ENCODE results near the gene RPS16. TPM values are rescaled to one million over a fixed set of nuclear protein-coding genes. Genes with fewer than 3 reads are reported as not detected.

Gene RPS16
- total RNA-seq, 1 donor from 2014 or later, result 1,860 TPM

GRCh38 chr19:39427707-39428106, 8.0 kb downstream of the RPS16 start:
- no peaks in the 10 kb centered on the region for H3K9me3 Mint-ChIP-seq (ENCODE audit: unreplicated experiment)
- peaks cover 24% of the 10 kb centered on the region for H3K36me3 Mint-ChIP-seq (ENCODE audit: unreplicated experiment)
- peaks cover 46% of the 10 kb centered on the region for H3K4me1 Mint-ChIP-seq (ENCODE audit: unreplicated experiment)
- H3K27ac Mint-ChIP-seq (ENCODE audit: unreplicated experiment), result peak overlapping the region; percentile 85
- no peak for DNase-seq (ENCODE audit: extremely low spot score, unreplicated experiment)
- no peak for TF ChIP-seq CTCF (IDR thresholded peaks at IDR 0.05)
- peak overlapping the region; percentile 35 for H3K4me3 Mint-ChIP-seq (ENCODE audit: unreplicated experiment)
- no peaks in the 10 kb centered on the region for H3K27me3 Mint-ChIP-seq (ENCODE audit: unreplicated experiment)

- H3K9me3 Mint-ChIP-seq (ENCODE audit: unreplicated experiment), result no peaks in the 10 kb centered on the region
- H3K4me3 Mint-ChIP-seq (ENCODE audit: unreplicated experiment), result no peak overlapping the region
- peaks cover 44% of the 10 kb centered on the region for H3K4me1 Mint-ChIP-seq (ENCODE audit: unreplicated experiment)
- peaks cover 26% of the 10 kb centered on the region for H3K36me3 Mint-ChIP-seq (ENCODE audit: unreplicated experiment)
- peak overlapping the region; percentile 59 for H3K27ac Mint-ChIP-seq (ENCODE audit: unreplicated experiment)
- no peak for DNase-seq (ENCODE audit: extremely low spot score, unreplicated experiment)
- H3K27me3 Mint-ChIP-seq (ENCODE audit: unreplicated experiment), result no peaks in the 10 kb centered on the region
- no peak for TF ChIP-seq CTCF (IDR thresholded peaks at IDR 0.05)
Measured at GRCh38 chr19:39426170-39426569, 9.6 kb downstream of the RPS16 start.

GRCh38 chr19:39425744-39426143, 10.0 kb downstream of the RPS16 start:
- H3K9me3 Mint-ChIP-seq (ENCODE audit: unreplicated experiment), result no peaks in the 10 kb centered on the region
- DNase-seq (ENCODE audit: extremely low spot score, unreplicated experiment), result no peak
- H3K36me3 Mint-ChIP-seq (ENCODE audit: unreplicated experiment), result peaks cover 26% of the 10 kb centered on the region
- H3K4me1 Mint-ChIP-seq (ENCODE audit: unreplicated experiment), result peaks cover 39% of the 10 kb centered on the region
- peak overlapping the region; percentile 59 for H3K27ac Mint-ChIP-seq (ENCODE audit: unreplicated experiment)
- H3K4me3 Mint-ChIP-seq (ENCODE audit: unreplicated experiment), result no peak overlapping the region
- H3K27me3 Mint-ChIP-seq (ENCODE audit: unreplicated experiment), result no peaks in the 10 kb centered on the region
- TF ChIP-seq CTCF (IDR thresholded peaks at IDR 0.05), result no peak

GRCh38 chr19:39424934-39425333, 10.8 kb downstream of the RPS16 start:
- H3K36me3 Mint-ChIP-seq (ENCODE audit: unreplicated experiment), result peaks cover 28% of the 10 kb centered on the region

More at GRCh38 chr19:39424934-39425333, 10.8 kb downstream of the RPS16 start:
- peaks cover 34% of the 10 kb centered on the region for H3K4me1 Mint-ChIP-seq (ENCODE audit: unreplicated experiment)
- no peaks in the 10 kb centered on the region for H3K9me3 Mint-ChIP-seq (ENCODE audit: unreplicated experiment)
- no peak overlapping the region for H3K27ac Mint-ChIP-seq (ENCODE audit: unreplicated experiment)
- no peak overlapping the region for H3K4me3 Mint-ChIP-seq (ENCODE audit: unreplicated experiment)
- no peak for TF ChIP-seq CTCF (IDR thresholded peaks at IDR 0.05)
- H3K27me3 Mint-ChIP-seq (ENCODE audit: unreplicated experiment), result no peaks in the 10 kb centered on the region
- no peak for DNase-seq (ENCODE audit: extremely low spot score, unreplicated experiment)
